Adrenal gland (tissue), 12 donors: Measurements from ENCODE around the gene HTR2B. TPM values are rescaled to one million over a fixed set of nuclear protein-coding genes. Genes with fewer than 3 reads are reported as not detected.
"Not testable (repeated sequence)": the region's sequence is repeated elsewhere in the genome, so short reads cannot be mapped to it uniquely, and the experiment has no call there.

ENCODE experiments used
- DNase-seq, 7 donors: peaks; one replicate each; pipeline ENCODE4 v3.0.0-alpha.2; 2019 to 2020
- H3K27ac ChIP-seq, 5 donors: fragments of 200-600 bp; sonication (generic) in 4 of 5; 1 replicate in 3 of 5; 2 replicates in 2 of 5; pipeline versions ENCODE4 v1.5.1 to v1.8.0; 2016 to 2020; ENCODE audit warnings: mild to moderate bottlenecking in 1 of 5
- H3K27me3 ChIP-seq: fragments of 200-600 bp; 2 replicates; pipeline ENCODE4 v1.8.0; 2021
- H3K36me3 ChIP-seq, 2 donors: fragments of 200-600 bp; replicated peaks in 1 of 2; 1 replicate in 1 of 2; 2 replicates in 1 of 2; pipeline versions ENCODE4 v1.5.1 to v1.8.0; 2018 to 2022
- H3K4me1 ChIP-seq, 2 donors: fragments of 200-600 bp; replicated peaks in 1 of 2; 1 replicate in 1 of 2; 2 replicates in 1 of 2; pipeline versions ENCODE4 v1.5.1 to v1.8.0; 2018 to 2021
- H3K4me3 ChIP-seq, 4 donors: fragments of 200-600 bp; sonication (generic) in 3 of 4; one replicate each; pipeline ENCODE4 v1.5.1; 2016 to 2018
- H3K9me3 ChIP-seq, 3 donors: fragments of 200-600 bp; sonication (generic) in 1 of 3; replicated peaks in 1 of 3; 1 replicate in 2 of 3; 2 replicates in 1 of 3; pipeline versions ENCODE4 v1.5.1 to v1.8.0; 2016 to 2021
- POLR2A ChIP-seq, 2 donors: fragments of 450-650 bp; IDR thresholded peaks; one replicate each; pipeline ENCODE4 v1.6.1; 2017; ENCODE audit warnings: antibody characterized with exemption in 2 of 2, mild to moderate bottlenecking in 2 of 2, moderate library complexity in 1 of 2
- WGBS, 4 donors: extraction: QIAGEN DNeasy Blood & Tissue Kit in 2 of 4; methylation state at CpG; one replicate each; pipeline versions ENCODE4 v1.1.5 to v1.1.7; 2013 to 2017; 5-methylcytosine and 5-hydroxymethylcytosine counted together
- intact Hi-C, 2 donors: fragments of 100-400 bp; cut with DNase I; formaldehyde crosslinking; loops; one replicate each; pipeline versions ENCODE4 v1.14.1 to v1.15.0; 2022 to 2023
- polyA plus RNA-seq, 3 donors: library from polyadenylated mRNA; stranded (reverse); fragments of 200-250 nt in 2 of 3; fragments of 350-450 nt in 1 of 3; fragmentation: Illumina TruSeq in 1 of 3; extraction: RNeasy Lipid Tissue Mini Kit (QIAGEN cat#74804) in 1 of 3; gene quantifications; one replicate each; pipeline ENCODE4 v1.2.3, GENCODE V29; 2013 to 2014
- total RNA-seq, 9 donors: library from RNA; depleted of rRNA in 4 of 9; stranded (reverse); fragments of >200 nt in 4 of 9; fragments of 120-200 nt in 1 of 9; fragmentation: NEBNext Ultra II Directional in 1 of 9; extraction: Animal tissue kit (Norgen Biotek cat#: 25700) in 1 of 9; gene quantifications; one replicate each; pipeline versions ENCODE4 v1.1.0 to v1.2.4, GENCODE V29; 2013 to 2023
- TF ChIP-seq, protein P1 (sequence below), 6 experiments: fragments of 450-650 bp in 4 of 6; fragments of 200-600 bp in 2 of 6; sonication (generic) in 1 of 6; IDR thresholded peaks; 1 replicate in 5 of 6; 2 replicates in 1 of 6; pipeline versions ENCODE4 v1.5.1 to v1.8.0; 2016 to 2021; ENCODE audit warnings: antibody characterized with exemption in 6 of 6, mild to moderate bottlenecking in 2 of 6, moderate library complexity in 1 of 6
- donor health status: healthy with polysubstance abuse.
- donor health status: Bipolar disorder and iron deficiency.
- donor health status: DM: yes; HTN: yes; CAD: no.
- donor health status: DM: no; HTN: no; CAD: no.
- donor health status: DM: no; HTN: no; CAD: no.
- donor health status: DM: yes; HTN: yes; CAD: no.

The HTR2B gene
- total and polyA plus RNA-seq, 12 donors, result 1.2 to 90.0 (median 32.9) TPM

DNA sequence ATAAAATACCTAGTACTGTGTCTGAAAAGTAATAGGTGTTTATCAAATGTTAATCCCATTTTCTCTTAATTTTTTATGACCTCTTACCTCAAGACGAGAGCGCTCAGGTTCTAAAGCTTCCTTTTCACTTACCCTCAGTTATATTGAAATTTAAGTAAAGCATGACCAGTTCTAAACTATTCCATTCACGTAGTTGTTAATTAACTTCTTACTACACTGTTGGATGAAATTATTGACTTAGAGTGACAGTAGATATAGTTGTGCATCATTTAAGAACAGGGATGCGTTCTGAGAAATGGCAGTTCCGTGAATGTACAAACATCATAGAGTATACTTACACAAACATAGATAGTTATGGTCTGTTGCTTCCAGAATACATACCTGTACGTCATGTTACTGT lies 20.1 kb upstream of the HTR2B start:
- H3K36me3 ChIP-seq, result peaks cover 0 to 4% of the 10 kb centered on the region in 2 donors
- peaks cover 16 to 21% of the 10 kb centered on the region in 2 donors for H3K4me1 ChIP-seq
- TF ChIP-seq POLR2A (IDR thresholded peaks at IDR 0.05), result no peak
- TF ChIP-seq, protein P1, sequence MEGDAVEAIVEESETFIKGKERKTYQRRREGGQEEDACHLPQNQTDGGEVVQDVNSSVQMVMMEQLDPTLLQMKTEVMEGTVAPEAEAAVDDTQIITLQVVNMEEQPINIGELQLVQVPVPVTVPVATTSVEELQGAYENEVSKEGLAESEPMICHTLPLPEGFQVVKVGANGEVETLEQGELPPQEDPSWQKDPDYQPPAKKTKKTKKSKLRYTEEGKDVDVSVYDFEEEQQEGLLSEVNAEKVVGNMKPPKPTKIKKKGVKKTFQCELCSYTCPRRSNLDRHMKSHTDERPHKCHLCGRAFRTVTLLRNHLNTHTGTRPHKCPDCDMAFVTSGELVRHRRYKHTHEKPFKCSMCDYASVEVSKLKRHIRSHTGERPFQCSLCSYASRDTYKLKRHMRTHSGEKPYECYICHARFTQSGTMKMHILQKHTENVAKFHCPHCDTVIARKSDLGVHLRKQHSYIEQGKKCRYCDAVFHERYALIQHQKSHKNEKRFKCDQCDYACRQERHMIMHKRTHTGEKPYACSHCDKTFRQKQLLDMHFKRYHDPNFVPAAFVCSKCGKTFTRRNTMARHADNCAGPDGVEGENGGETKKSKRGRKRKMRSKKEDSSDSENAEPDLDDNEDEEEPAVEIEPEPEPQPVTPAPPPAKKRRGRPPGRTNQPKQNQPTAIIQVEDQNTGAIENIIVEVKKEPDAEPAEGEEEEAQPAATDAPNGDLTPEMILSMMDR (IDR thresholded peaks at IDR 0.05), result no peak
- H3K27me3 ChIP-seq, result no peaks in the 10 kb centered on the region
- intact Hi-C loops, result no loop called here
- DNase-seq, result no peak
- no peak overlapping the region for H3K27ac ChIP-seq
- WGBS, 4 donors, result 93 to 99% (median 98%) methylated on average over 6 of the region's 6 CpGs
- no peaks in the 10 kb centered on the region for H3K9me3 ChIP-seq
- H3K4me3 ChIP-seq, result no peak overlapping the region

DNA sequence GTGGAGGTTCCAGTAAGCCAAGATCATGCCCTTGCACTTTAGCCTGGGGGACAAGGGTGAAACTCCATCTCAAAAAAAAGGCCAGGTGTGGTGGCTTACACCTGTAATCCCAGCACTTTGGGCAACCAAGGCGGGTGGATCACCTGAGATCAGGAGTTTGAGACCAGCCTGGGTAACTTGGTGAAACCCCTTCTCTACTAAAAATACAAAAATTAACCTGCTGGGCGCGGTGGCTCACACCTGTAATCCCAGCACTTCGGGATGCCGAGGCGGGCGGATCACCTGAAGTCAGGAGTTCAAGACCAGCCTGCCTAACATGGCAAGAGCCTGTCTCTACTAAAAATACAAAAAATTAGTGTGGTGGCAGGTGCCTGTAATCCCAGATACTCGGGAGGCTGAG lies 16.0 kb upstream of the HTR2B start:
- H3K4me3 ChIP-seq, intact Hi-C loops, H3K27me3 ChIP-seq, H3K27ac ChIP-seq, DNase-seq, H3K36me3 ChIP-seq, H3K9me3 ChIP-seq: not testable (repeated sequence)
- WGBS, 4 donors, result 96 to 98% (median 96%) methylated on average over 8 of the region's 8 CpGs
- H3K4me1 ChIP-seq, result peaks cover 0 to 16% of the 10 kb centered on the region in 2 donors

DNA sequence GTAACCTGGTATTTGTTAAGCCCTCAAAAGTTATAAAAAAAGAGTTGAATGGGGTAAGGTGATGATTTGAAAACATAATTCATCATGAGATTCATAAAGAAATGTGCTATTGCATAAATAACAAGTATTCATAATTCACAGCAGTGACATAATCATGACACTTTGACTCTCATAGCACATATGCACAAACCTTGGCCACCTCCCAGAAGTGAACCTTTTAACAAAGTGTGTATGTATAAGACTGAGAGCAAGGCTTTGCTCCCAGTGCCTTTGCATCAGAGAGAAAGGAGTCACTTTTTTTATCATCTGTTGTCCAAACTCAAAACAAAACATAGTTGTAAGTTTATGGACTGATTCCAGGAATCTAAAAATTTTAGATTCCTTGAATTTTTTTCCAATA lies 15.0 kb upstream of the HTR2B start:
- Histone ChIP-seq H3K9me3 (no peaks in the 10 kb centered on the region), H3K36me3 (no peaks in the 10 kb centered on the region), H3K4me3 (no peak overlapping the region), H3K27me3 (no peaks in the 10 kb centered on the region), H3K4me1 (peaks cover 0 to 20% of the 10 kb centered on the region in 2 donors), H3K27ac (peak overlapping the region in 2 of 5 donors; percentile 18 to 71)
- intact Hi-C loops, result no loop called here
- TF ChIP-seq POLR2A (IDR thresholded peaks at IDR 0.05), result no peak
- TF ChIP-seq, protein P1 (IDR thresholded peaks at IDR 0.05), result no peak
- no peak for DNase-seq

DNA sequence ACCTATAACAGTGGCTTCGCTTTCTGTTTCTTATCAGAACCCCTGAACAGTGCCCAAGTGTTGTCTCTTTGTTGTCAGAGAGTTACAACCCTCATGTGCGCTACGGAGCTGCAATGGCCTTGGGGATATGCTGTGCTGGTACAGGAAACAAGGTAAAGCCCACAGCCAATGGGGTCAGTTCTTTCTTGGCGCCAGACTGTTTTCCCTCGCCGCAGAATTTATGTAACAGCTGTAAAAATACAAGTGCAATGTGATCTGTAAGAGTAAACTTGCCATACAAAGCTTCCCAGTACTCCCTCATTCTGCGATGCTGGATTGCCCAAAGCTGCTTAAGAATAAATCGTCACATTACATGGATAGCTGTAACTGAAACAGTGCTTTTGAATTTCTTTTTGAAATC lies 13.9 kb upstream of the HTR2B start:
- intact Hi-C loops, result no loop called here
- no peaks in the 10 kb centered on the region for H3K27me3 ChIP-seq
- peaks cover 0 to 29% of the 10 kb centered on the region in 2 donors for H3K4me1 ChIP-seq
- H3K27ac ChIP-seq, result peak overlapping the region in 4 of 5 donors; percentile 42 to 71 (median 66)
- peak; percentile 63 to 87 (median 80) for DNase-seq
- 32 to 46% (median 42%) methylated on average over 8 of the region's 8 CpGs for WGBS, 4 donors
- H3K36me3 ChIP-seq, result no peaks in the 10 kb centered on the region
- TF ChIP-seq, protein P1 (IDR thresholded peaks at IDR 0.05), result no peak
- peak in 1 of 2 donors; percentile 57 for TF ChIP-seq POLR2A (IDR thresholded peaks at IDR 0.05)
- peak overlapping the region in 1 of 4 donors; percentile 12 for H3K4me3 ChIP-seq
- H3K9me3 ChIP-seq, result no peaks in the 10 kb centered on the region

DNA sequence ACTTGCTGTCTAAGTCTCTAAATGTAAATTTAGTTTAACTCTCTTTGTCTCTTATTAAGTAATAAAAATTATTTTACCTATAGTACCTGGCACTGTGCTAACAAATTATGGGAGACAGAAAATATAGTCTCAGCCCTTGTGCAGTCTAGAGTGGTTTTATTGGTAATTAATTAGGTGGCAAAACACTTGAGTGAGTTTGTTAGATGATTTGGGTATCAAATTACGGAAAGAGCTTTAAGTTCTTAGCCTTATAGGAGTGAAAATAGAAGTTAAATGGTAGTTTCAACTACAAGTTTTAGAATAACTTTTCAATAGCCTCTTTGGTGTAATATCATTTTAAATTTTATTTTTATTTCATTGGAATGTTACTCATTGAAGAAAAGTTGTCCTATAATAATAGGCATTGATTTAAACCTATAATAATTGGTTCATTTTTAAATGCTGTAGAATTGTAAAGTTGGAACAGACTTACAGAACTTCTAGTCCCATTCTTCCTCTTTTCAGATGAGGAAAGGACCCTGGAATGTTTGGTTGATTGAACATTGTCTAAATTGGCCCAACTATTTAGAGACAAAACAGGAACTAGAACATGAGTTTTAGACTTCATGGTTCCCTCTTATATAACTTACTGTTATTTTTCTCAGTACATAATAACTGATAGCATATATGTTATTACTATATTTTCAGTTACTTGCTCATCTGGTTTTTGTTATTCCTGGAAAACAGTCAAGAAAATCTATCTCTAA lies 10.2 kb upstream of the HTR2B start:
- intact Hi-C loops, result no loop called here
- no peak for DNase-seq
- Histone ChIP-seq H3K4me1 (peaks cover 0 to 54% of the 10 kb centered on the region in 2 donors), H3K36me3 (no peaks in the 10 kb centered on the region), H3K27me3 (no peaks in the 10 kb centered on the region), H3K27ac (peak overlapping the region in 3 of 5 donors; percentile 21 to 52 (median 41)), H3K9me3 (no peaks in the 10 kb centered on the region), H3K4me3 (no peak overlapping the region)
- 94 to 100% (median 97%) methylated on average over 1 of the region's 1 CpG for WGBS, 4 donors
- TF ChIP-seq POLR2A (IDR thresholded peaks at IDR 0.05), result no peak
- TF ChIP-seq, protein P1 (IDR thresholded peaks at IDR 0.05), result no peak
